GM21360 (cell line): ENCODE measurements around the gene TIMP3.
"Not testable (repeated sequence)": the region's sequence is repeated elsewhere in the genome, so short reads cannot be mapped to it uniquely, and the experiment has no call there.

Experiments
- ATAC-seq: cut with Tn5 transposase; IDR thresholded peaks from one replicate; pipeline ENCODE4 v1.9.1; 2021; ENCODE audit warnings: mild to moderate bottlenecking, moderate library complexity; ENCODE audit not compliant: unreplicated experiment

Gene TIMP3

GRCh38 chr22:32801537-32802236 is at the start of gene TIMP3:
Gene TIMP3, plus strand, starts transcription at chr22:32801705. Its CDS starts 297 bp downstream, at chr22:32802002.
- ATAC-seq: no peak

- ATAC-seq: no peak
Observed at GRCh38 chr22:32752326-32752725, 49.2 kb upstream of the TIMP3 start.

GRCh38 chr22:32752816-32753520 is 48.5 kb upstream of the TIMP3 start:
- no peak for ATAC-seq

GRCh38 chr22:32753591-32753990 is 47.9 kb upstream of the TIMP3 start:
- ATAC-seq: no peak

- no peak for ATAC-seq
Observed at GRCh38 chr22:32754413-32755041, 47.0 kb upstream of the TIMP3 start.

- not testable (repeated sequence) for ATAC-seq
Observed at GRCh38 chr22:32757086-32757762, 44.3 kb upstream of the TIMP3 start.

- ATAC-seq: no peak
Observed at GRCh38 chr22:32758866-32759385, 42.6 kb upstream of the TIMP3 start.

GRCh38 chr22:32760396-32760795 is 41.1 kb upstream of the TIMP3 start:
- no peak for ATAC-seq

GRCh38 chr22:32760815-32761214 is 40.7 kb upstream of the TIMP3 start:
- no peak for ATAC-seq

GRCh38 chr22:32761251-32761903 is 40.1 kb upstream of the TIMP3 start:
- ATAC-seq: no peak

- ATAC-seq: no peak
Observed at GRCh38 chr22:32764330-32765131, 37.0 kb upstream of the TIMP3 start.

GRCh38 chr22:32765132-32765618 is 36.3 kb upstream of the TIMP3 start:
- ATAC-seq: no peak

GRCh38 chr22:32771756-32772155 is 29.7 kb upstream of the TIMP3 start:
- no peak for ATAC-seq

GRCh38 chr22:32775957-32776356 is 25.5 kb upstream of the TIMP3 start:
- ATAC-seq: no peak

- no peak for ATAC-seq
Observed at GRCh38 chr22:32776397-32776796, 25.1 kb upstream of the TIMP3 start.

GRCh38 chr22:32776802-32777201 is 24.7 kb upstream of the TIMP3 start:
- no peak for ATAC-seq

- ATAC-seq: no peak
Observed at GRCh38 chr22:32777987-32778386, 23.5 kb upstream of the TIMP3 start.

GRCh38 chr22:32780726-32781310 is 20.7 kb upstream of the TIMP3 start:
- ATAC-seq: no peak

GRCh38 chr22:32781695-32782094 is 19.8 kb upstream of the TIMP3 start:
- no peak for ATAC-seq
